Naive thymus-derived CD8-positive, alpha-beta T cell (primary cell): ENCODE measurements around the gene RBPJL. TPM values are rescaled to one million over a fixed set of nuclear protein-coding genes. Genes with fewer than 3 reads are reported as not detected.

Experiments
- ATAC-seq, 2 donors: fragments of 150-1000 bp; cut with Tn5 transposase in 1 of 2; sonication (Bioruptor Pico), chemical (Tn5 transposase) in 1 of 2; 1 replicate in 1 of 2; 2 replicates in 1 of 2; pipeline ENCODE4 v1.10.0; 2021; ENCODE audit warnings: mild to moderate bottlenecking in 2 of 2, moderate library complexity in 2 of 2
- POLR2A ChIA-PET: fragments of 350-600 bp; sonication (Branson Sonifier 250); formaldehyde crosslinking; loops from one replicate; lab custom pipeline; 2021; ENCODE audit warnings: antibody characterized with exemption; lab: Charles Lee
- DNase-seq, 10 donors: peaks; one replicate each; pipeline versions ENCODE4 v3.0.0 to v3.0.0-alpha.2; 2020 to 2022
- H3K27ac Mint-ChIP-seq, 10 donors: one replicate each; pipeline ENCODE4 v1.8.0; 2020 to 2022; ENCODE audit warnings: mild to moderate bottlenecking in 10 of 10, mixed read lengths in 10 of 10, moderate library complexity in 4 of 10, inconsistent platforms in 1 of 10
- H3K27me3 Mint-ChIP-seq, 5 donors: one replicate each; pipeline ENCODE4 v1.8.0; 2021 to 2022; ENCODE audit warnings: mixed read lengths in 5 of 5
- H3K36me3 Mint-ChIP-seq, 3 donors: one replicate each; pipeline ENCODE4 v1.8.0; 2020 to 2022; ENCODE audit warnings: mixed read lengths in 3 of 3, mild to moderate bottlenecking in 2 of 3, inconsistent platforms in 1 of 3
- H3K4me1 Mint-ChIP-seq, 4 donors: one replicate each; pipeline ENCODE4 v1.8.0; 2021 to 2022; ENCODE audit warnings: mixed read lengths in 4 of 4
- H3K4me3 Mint-ChIP-seq, 10 donors: one replicate each; pipeline ENCODE4 v1.8.0; 2020 to 2022; ENCODE audit warnings: mild to moderate bottlenecking in 10 of 10, mixed read lengths in 10 of 10, moderate library complexity in 6 of 10, inconsistent platforms in 1 of 10
- H3K9me3 Mint-ChIP-seq, 9 donors: one replicate each; pipeline ENCODE4 v1.8.0; 2020 to 2022; ENCODE audit warnings: mixed read lengths in 9 of 9, mild to moderate bottlenecking in 3 of 9, inconsistent platforms in 1 of 9, moderate library complexity in 1 of 9
- polyA plus RNA-seq, 3 donors: library from polyadenylated mRNA; unstranded; fragments of 300-500 nt; fragmentation: Illumina TruSeq; gene quantifications; one replicate each; pipeline ENCODE4 v1.2.3, GENCODE V29; 2021
- total RNA-seq, 8 experiments: library from RNA in 2 of 8; stranded (reverse) in 2 of 8; gene quantifications; one replicate each; pipeline ENCODE4 v1.2.3 and lab custom pipeline; 2021 to 2026

Gene RBPJL, protein sequence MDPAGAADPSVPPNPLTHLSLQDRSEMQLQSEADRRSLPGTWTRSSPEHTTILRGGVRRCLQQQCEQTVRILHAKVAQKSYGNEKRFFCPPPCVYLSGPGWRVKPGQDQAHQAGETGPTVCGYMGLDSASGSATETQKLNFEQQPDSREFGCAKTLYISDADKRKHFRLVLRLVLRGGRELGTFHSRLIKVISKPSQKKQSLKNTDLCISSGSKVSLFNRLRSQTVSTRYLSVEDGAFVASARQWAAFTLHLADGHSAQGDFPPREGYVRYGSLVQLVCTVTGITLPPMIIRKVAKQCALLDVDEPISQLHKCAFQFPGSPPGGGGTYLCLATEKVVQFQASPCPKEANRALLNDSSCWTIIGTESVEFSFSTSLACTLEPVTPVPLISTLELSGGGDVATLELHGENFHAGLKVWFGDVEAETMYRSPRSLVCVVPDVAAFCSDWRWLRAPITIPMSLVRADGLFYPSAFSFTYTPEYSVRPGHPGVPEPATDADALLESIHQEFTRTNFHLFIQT
- total RNA-seq (not detected), polyA plus RNA-seq (not detected), total RNA-seq (lab: John Stamatoyannopoulos, UW) (0 reads per million in 6 experiments)

- Mint-ChIP-seq H3K27ac (no peak within 1 kb of the TSS), H3K9me3 (no peaks in the 10 kb centered on the region), H3K4me3 (peak within 1 kb of the TSS in 1 of 10 donors; percentile 29), H3K4me1 (peaks cover 0 to 11% (median 7%) of the 10 kb centered on the region in 4 donors), H3K36me3 (peaks cover 0 to 2% (median 0%) of the 10 kb centered on the region in 3 donors), H3K27me3 (peaks cover 17 to 84% (median 52%) of the 10 kb centered on the region in 5 donors)
- DNase-seq (peak in 7 of 10 donors; percentile 25 to 58 (median 34)), ATAC-seq (no peak)
- POLR2A ChIA-PET = no interaction called here
Observed at GRCh38 chr20:45306431-45306982, at the start of gene RBPJL. TSS of gene RBPJL (plus strand) at chr20:45306840. CDS start at chr20:45306923, 83 bp downstream.

DNA sequence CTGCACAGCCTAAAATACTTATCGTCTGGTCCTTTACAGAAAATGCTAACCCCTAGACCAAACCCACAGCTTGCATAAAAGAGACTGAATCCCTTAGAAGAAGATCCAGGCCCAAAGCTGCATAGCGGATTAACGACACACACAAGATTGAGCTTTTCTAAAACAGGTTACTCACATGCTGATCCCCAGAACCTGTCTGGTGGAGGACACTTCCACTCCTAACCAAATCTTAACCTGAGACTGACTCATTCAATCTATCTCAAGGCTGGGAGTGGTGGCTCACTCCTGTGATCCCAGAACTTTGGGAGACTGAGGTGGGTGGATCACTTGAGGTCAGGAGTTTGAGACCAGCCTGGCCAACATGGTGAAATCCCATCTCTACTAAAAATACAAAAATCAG, 49.5 kb upstream of the RBPJL start:
- H3K27me3 Mint-ChIP-seq = peaks cover 6 to 54% (median 29%) of the 10 kb centered on the region in 5 donors
- ATAC-seq (no peak), DNase-seq (no peak)
- no peak overlapping the region for H3K27ac Mint-ChIP-seq
- H3K4me3 Mint-ChIP-seq = no peak overlapping the region
- H3K36me3 Mint-ChIP-seq = no peaks in the 10 kb centered on the region
- H3K4me1 Mint-ChIP-seq = peaks cover 0 to 4% (median 0%) of the 10 kb centered on the region in 4 donors
- no peaks in the 10 kb centered on the region for H3K9me3 Mint-ChIP-seq
- POLR2A ChIA-PET = interaction anchor here (0.7 kb wide), 1 partner anchor 13 kb away, joined by 3 read pairs; no protein-coding TSS in a partner anchor

GRCh38 chr20:45257711-45258110, 48.9 kb upstream of the RBPJL start:
- peaks cover 4 to 56% (median 27%) of the 10 kb centered on the region in 5 donors for H3K27me3 Mint-ChIP-seq
- H3K36me3 Mint-ChIP-seq = no peaks in the 10 kb centered on the region
- no peak overlapping the region for H3K27ac Mint-ChIP-seq

DNA sequence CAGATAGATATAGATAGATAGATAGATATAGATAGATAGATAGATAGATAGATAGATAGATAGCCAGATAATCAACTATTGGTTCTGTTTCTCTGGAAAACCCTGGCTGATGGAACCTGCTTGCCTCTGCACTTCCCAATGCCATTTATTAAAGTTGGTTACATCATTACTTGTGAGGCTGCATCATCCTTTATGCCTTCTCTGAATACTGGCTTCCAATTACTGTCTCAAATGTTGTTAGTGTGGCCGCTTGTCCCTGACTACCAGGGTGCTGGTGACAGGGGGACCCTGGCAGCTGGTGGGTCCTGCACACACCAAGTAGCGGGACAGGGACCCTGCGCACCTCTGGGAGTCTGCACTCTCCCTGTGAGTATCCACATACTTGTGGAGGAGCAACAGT, 48.4 kb upstream of the RBPJL start:
- Mint-ChIP-seq H3K9me3 (no peaks in the 10 kb centered on the region), H3K4me3 (no peak overlapping the region), H3K27me3 (peaks cover 4 to 58% (median 26%) of the 10 kb centered on the region in 5 donors), H3K4me1 (peaks cover 0 to 4% (median 0%) of the 10 kb centered on the region in 4 donors), H3K36me3 (no peaks in the 10 kb centered on the region), H3K27ac (no peak overlapping the region)
- POLR2A ChIA-PET = no interaction called here
- DNase-seq = no peak
- no peak for ATAC-seq

More at GRCh38 chr20:45257711-45258110, 48.9 kb upstream of the RBPJL start:
- DNase-seq (no peak), ATAC-seq (no peak)
- Mint-ChIP-seq H3K4me3 (no peak overlapping the region), H3K4me1 (peaks cover 0 to 4% (median 0%) of the 10 kb centered on the region in 4 donors), H3K9me3 (no peaks in the 10 kb centered on the region)
- POLR2A ChIA-PET = no interaction called here

DNA sequence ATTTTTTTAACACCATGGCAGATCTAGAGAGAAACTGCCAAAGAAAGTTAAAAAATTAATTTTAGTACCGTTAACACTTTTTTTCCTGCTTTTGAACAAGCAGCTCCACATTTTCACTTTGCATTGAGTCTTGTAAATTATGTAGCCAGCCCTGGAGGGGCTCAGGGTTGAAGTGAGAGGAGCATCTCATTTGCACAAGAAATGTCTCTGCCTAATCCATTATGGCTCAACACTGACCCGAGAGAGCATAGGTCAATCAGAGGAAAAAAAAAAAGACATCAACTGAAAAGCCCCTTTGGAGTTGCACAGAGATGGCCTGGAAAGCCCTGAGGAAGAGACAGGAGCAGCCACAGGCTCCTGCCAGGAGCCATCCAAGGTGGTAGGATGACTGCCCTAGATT, 48.0 kb upstream of the RBPJL start:
- Mint-ChIP-seq H3K36me3 (no peaks in the 10 kb centered on the region), H3K27me3 (peaks cover 4 to 56% (median 24%) of the 10 kb centered on the region in 5 donors), H3K27ac (no peak overlapping the region), H3K4me1 (peaks cover 0 to 4% (median 0%) of the 10 kb centered on the region in 4 donors), H3K4me3 (no peak overlapping the region), H3K9me3 (no peaks in the 10 kb centered on the region)
- DNase-seq (no peak), ATAC-seq (no peak)
- POLR2A ChIA-PET = no interaction called here

DNA sequence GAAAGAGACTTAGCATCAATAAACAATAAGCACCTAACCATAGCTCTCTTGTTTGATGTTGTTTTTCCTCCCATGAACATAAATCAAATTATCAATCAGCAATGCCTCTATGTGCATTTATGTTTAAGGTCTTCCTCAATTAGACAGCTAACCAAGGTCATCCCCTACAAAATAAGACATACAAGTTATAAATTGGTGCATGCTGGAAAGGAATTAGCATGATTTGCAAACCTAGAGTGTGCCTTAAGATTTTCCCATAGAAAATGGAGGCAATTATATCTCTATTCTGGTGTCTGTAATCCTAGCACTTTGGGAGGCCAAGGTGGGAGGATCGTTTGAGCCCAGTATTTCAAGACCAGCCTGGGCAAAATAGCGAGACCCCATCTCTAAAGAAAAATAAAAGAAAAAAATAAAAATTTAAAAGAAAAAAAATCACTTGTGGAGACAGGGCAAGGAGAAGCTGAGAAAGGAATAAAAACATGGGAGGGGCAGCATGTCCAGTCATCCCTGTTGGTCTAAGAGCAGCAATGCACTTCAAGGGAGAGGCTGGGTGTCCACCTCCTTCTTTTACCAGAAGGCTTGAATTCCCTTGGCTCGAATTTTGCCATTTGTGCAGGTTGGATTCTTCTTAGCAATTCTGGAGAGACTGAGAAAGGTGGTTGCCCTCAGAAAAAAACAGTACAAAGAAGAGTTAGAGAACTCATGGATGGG, 42.9 kb upstream of the RBPJL start:
- H3K36me3 Mint-ChIP-seq = no peaks in the 10 kb centered on the region
- DNase-seq (no peak), ATAC-seq (no peak)
- POLR2A ChIA-PET = no interaction called here
- no peak overlapping the region for H3K27ac Mint-ChIP-seq
- peaks cover 3 to 58% (median 23%) of the 10 kb centered on the region in 5 donors for H3K27me3 Mint-ChIP-seq
- no peak overlapping the region for H3K4me3 Mint-ChIP-seq
- no peaks in the 10 kb centered on the region for H3K4me1 Mint-ChIP-seq
- H3K9me3 Mint-ChIP-seq = no peaks in the 10 kb centered on the region

DNA sequence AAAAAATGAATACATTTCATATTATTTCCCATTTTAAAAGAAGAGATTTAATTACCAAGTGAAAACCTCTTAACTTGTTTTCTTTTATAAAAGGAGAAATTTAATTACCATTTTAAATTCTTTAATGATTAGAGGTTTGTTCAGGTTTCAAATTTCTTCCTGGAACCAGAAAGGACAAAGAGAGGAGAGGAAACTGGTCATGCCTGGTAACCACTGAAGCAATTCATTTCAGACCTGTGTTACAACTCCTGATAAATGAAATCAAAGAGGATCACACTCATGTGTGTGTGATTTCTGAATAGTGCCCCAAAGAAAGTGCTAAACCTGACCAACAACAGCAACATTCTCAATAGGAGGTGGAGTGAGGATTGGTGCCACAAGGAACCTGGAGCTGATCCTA, 39.7 kb upstream of the RBPJL start:
- no peak overlapping the region for H3K27ac Mint-ChIP-seq
- H3K27me3 Mint-ChIP-seq = peaks cover 6 to 65% (median 28%) of the 10 kb centered on the region in 5 donors
- H3K36me3 Mint-ChIP-seq = no peaks in the 10 kb centered on the region
- no peak for DNase-seq
- H3K4me1 Mint-ChIP-seq = no peaks in the 10 kb centered on the region
- H3K4me3 Mint-ChIP-seq = no peak overlapping the region
- no peak for ATAC-seq
- POLR2A ChIA-PET = no interaction called here
- no peaks in the 10 kb centered on the region for H3K9me3 Mint-ChIP-seq

DNA sequence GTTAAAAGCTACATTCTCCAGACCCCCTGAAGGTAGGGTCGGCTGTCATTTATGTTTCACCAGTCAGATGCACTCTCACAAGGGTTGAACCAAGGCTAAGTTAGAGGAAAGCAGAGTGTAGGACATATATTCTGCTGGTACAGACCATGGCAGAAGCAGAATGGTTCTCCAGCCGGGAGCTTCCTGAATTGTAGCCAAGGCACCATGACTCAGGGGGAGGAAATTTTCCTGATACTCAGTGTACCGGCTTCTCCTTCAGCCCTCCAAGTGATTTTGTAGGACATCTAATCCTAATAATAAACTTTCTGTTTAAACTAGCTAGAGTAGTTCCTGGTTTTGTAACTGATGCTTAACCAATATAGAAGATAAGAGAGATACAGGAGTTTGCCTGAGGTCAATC, 38.1 kb upstream of the RBPJL start:
- Mint-ChIP-seq H3K27ac (no peak overlapping the region), H3K27me3 (peaks cover 8 to 59% (median 26%) of the 10 kb centered on the region in 5 donors), H3K4me1 (no peaks in the 10 kb centered on the region), H3K36me3 (no peaks in the 10 kb centered on the region), H3K9me3 (no peaks in the 10 kb centered on the region), H3K4me3 (no peak overlapping the region)
- ATAC-seq = no peak
- POLR2A ChIA-PET = no interaction called here
- DNase-seq = no peak

- no peaks in the 10 kb centered on the region for H3K4me1 Mint-ChIP-seq
- H3K4me3 Mint-ChIP-seq = no peak overlapping the region
- no peak for ATAC-seq
- POLR2A ChIA-PET = no interaction called here
- no peak for DNase-seq
- no peaks in the 10 kb centered on the region for H3K36me3 Mint-ChIP-seq
- H3K27ac Mint-ChIP-seq = no peak overlapping the region
- H3K9me3 Mint-ChIP-seq = no peaks in the 10 kb centered on the region
- peaks cover 10 to 54% (median 28%) of the 10 kb centered on the region in 5 donors for H3K27me3 Mint-ChIP-seq
Observed at GRCh38 chr20:45269056-45269455, 37.6 kb upstream of the RBPJL start.

DNA sequence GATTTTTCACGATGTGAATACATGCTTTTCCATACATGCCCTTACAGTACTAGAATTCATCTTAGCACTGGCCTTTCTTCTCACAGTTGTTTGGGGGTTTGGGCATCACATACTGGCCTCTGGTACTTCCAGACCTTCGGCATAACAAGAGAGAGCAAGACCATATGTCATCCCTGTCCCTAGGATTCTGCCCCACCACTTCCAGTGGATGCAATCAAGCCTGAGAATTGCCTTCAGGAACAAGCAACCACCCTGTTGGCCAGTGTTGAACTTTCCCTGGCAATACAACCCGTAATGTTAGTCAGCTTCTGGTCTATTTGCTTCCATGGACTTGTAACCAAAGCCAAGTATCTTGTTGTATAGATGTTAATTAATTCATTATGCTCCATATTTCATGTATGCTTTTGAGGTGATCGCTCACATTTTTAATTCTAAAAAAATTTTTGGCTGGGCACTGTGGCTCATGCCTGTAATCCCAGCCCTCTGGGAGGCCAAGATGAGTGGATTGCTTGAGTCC, 36.8 kb upstream of the RBPJL start:
- no peak for ATAC-seq
- POLR2A ChIA-PET = no interaction called here
- Mint-ChIP-seq H3K4me3 (no peak overlapping the region), H3K4me1 (no peaks in the 10 kb centered on the region), H3K9me3 (no peaks in the 10 kb centered on the region), H3K27ac (no peak overlapping the region), H3K27me3 (peaks cover 11 to 48% (median 35%) of the 10 kb centered on the region in 5 donors), H3K36me3 (no peaks in the 10 kb centered on the region)
- no peak for DNase-seq

DNA sequence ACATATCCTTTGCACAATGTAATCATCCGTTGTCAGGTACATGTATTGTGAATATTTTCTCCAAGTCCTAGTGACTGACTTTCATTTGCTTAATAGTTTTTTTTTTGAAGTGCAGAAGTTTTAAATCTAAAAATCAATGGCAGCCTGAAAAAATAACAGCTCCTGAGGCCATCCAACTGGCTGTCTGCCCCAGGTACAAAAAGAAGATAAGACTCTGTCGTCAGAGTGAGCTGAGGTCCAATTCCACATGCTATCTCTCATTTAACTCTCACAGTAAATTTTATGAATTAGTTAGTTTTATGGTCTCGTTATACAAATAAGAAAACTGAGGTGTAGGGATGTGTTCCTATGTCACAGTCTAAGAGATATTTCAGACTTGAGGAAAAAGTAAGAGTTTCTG, 31.3 kb upstream of the RBPJL start:
- POLR2A ChIA-PET = no interaction called here
- ATAC-seq (no peak), DNase-seq (no peak)
- Mint-ChIP-seq H3K36me3 (peaks cover 0 to 2% (median 0%) of the 10 kb centered on the region in 3 donors), H3K4me3 (no peak overlapping the region), H3K4me1 (no peaks in the 10 kb centered on the region), H3K27me3 (peaks cover 27 to 66% (median 42%) of the 10 kb centered on the region in 5 donors), H3K27ac (no peak overlapping the region), H3K9me3 (no peaks in the 10 kb centered on the region)

DNA sequence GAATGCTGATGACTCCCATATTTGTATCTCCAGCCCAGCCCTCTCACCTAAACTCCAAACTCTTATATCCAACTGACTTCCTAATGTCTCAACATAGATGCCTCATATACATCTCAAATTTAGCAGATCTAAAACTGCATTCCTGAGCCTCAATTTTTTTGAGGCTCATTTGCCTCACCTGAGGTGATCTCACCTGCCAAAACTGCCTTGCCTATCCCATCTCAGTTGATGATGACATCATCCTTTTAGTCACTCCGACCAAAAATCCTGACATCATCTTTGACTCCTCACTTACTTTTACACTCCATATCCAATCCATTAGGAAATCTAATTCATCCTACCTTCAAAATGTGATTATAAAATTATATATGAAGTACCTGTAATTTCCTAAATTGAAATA, 26.6 kb upstream of the RBPJL start:
- peaks cover 0 to 2% (median 0%) of the 10 kb centered on the region in 3 donors for H3K36me3 Mint-ChIP-seq

More for the DNA sequence above, 26.6 kb upstream of the RBPJL start:
- peaks cover 25 to 65% (median 33%) of the 10 kb centered on the region in 5 donors for H3K27me3 Mint-ChIP-seq
- ATAC-seq = no peak
- DNase-seq = no peak
- no peak overlapping the region for H3K4me3 Mint-ChIP-seq
- peaks cover 0 to 4% (median 0%) of the 10 kb centered on the region in 4 donors for H3K4me1 Mint-ChIP-seq
- POLR2A ChIA-PET = no interaction called here
- no peaks in the 10 kb centered on the region for H3K9me3 Mint-ChIP-seq
- no peak overlapping the region for H3K27ac Mint-ChIP-seq
